HFFc6 (cell line): ENCODE results near the gene WIPF2. TPM values are rescaled to one million over a fixed set of nuclear protein-coding genes. Genes with fewer than 3 reads are reported as not detected.

ENCODE experiments used
- DNase-seq: peaks from one replicate; pipeline ENCODE4 v3.0.0-alpha.2; 2018
- H3K27ac Mint-ChIP-seq: 2 replicates; pipeline ENCODE4 v1.8.0; 2020; ENCODE audit warnings: mild to moderate bottlenecking, mixed read lengths
- H3K27me3 Mint-ChIP-seq: 2 replicates; pipeline ENCODE4 v1.8.0; 2021; ENCODE audit warnings: mild to moderate bottlenecking, moderate library complexity, mixed read lengths; ENCODE audit not compliant: insufficient read depth
- H3K36me3 Mint-ChIP-seq: 2 replicates; pipeline ENCODE4 v1.8.0; 2021; ENCODE audit warnings: low read depth, mixed read lengths
- H3K4me1 Mint-ChIP-seq: 2 replicates; pipeline ENCODE4 v1.8.0; 2020; ENCODE audit warnings: low read depth, mixed read lengths
- H3K4me3 Mint-ChIP-seq: 2 replicates; pipeline ENCODE4 v1.8.0; 2020; ENCODE audit warnings: mild to moderate bottlenecking, moderate library complexity, mixed read lengths
- H3K9me3 Mint-ChIP-seq: 2 replicates; pipeline ENCODE4 v1.8.0; 2020; ENCODE audit warnings: mild to moderate bottlenecking, mixed read lengths
- CTCF ChIP-seq: fragments of 200-600 bp; sonication (generic); IDR thresholded peaks from 2 replicates; pipeline ENCODE4 v1.5.0; 2021; ENCODE audit warnings: antibody characterized with exemption, mild to moderate bottlenecking
- total RNA-seq, 6 experiments: library from RNA; stranded (reverse); fragmentation: NEBNext Ultra II Directional; extraction: Animal tissue kit (Norgen Biotek cat#: 25700); gene quantifications; 2 replicates in 1 of 6; 3 replicates in 5 of 6; pipeline ENCODE4 v1.2.3, GENCODE V29; 2021

Gene WIPF2
- total RNA-seq, 6 experiments from 2014 or later, result 24.8 to 33.5 (median 29.8) TPM

- TF ChIP-seq CTCF, result no peak
- 0 out of 2 replicates have a peak, but pooled peaks cover 8% of the 10 kb centered on the region for H3K36me3 Mint-ChIP-seq
- peak overlapping the region; percentile 98 for H3K4me3 Mint-ChIP-seq
- H3K27ac Mint-ChIP-seq, result peak overlapping the region; percentile 100
- no peak for DNase-seq
- peaks cover 74% of the 10 kb centered on the region for H3K4me1 Mint-ChIP-seq
- H3K27me3 Mint-ChIP-seq, result no peaks in the 10 kb centered on the region
- H3K9me3 Mint-ChIP-seq, result no peaks in the 10 kb centered on the region
Observed at GRCh38 chr17:40321524-40321929, 102.4 kb downstream of the WIPF2 start.

GRCh38 chr17:40321961-40322357, 102.9 kb downstream of the WIPF2 start:
- H3K27me3 Mint-ChIP-seq, result no peaks in the 10 kb centered on the region
- TF ChIP-seq CTCF, result no peak
- peaks cover 77% of the 10 kb centered on the region for H3K4me1 Mint-ChIP-seq
- H3K4me3 Mint-ChIP-seq, result peak overlapping the region; percentile 98
- no peak for DNase-seq
- no peaks in the 10 kb centered on the region for H3K9me3 Mint-ChIP-seq
- peak overlapping the region; percentile 100 for H3K27ac Mint-ChIP-seq
- H3K36me3 Mint-ChIP-seq, result 0 out of 2 replicates have a peak, but pooled peaks cover 8% of the 10 kb centered on the region

GRCh38 chr17:40322358-40323315, 103.5 kb downstream of the WIPF2 start:
- Mint-ChIP-seq H3K4me1 (peaks cover 83% of the 10 kb centered on the region), H3K4me3 (peak overlapping the region; percentile 98), H3K9me3 (no peaks in the 10 kb centered on the region), H3K36me3 (0 out of 2 replicates have a peak, but pooled peaks cover 8% of the 10 kb centered on the region), H3K27ac (peak overlapping the region; percentile 100), H3K27me3 (peaks cover 1% of the 10 kb centered on the region; the same call in 1 of the 2 replicates)
- no peak for TF ChIP-seq CTCF
- peak; percentile 87 for DNase-seq

DNA sequence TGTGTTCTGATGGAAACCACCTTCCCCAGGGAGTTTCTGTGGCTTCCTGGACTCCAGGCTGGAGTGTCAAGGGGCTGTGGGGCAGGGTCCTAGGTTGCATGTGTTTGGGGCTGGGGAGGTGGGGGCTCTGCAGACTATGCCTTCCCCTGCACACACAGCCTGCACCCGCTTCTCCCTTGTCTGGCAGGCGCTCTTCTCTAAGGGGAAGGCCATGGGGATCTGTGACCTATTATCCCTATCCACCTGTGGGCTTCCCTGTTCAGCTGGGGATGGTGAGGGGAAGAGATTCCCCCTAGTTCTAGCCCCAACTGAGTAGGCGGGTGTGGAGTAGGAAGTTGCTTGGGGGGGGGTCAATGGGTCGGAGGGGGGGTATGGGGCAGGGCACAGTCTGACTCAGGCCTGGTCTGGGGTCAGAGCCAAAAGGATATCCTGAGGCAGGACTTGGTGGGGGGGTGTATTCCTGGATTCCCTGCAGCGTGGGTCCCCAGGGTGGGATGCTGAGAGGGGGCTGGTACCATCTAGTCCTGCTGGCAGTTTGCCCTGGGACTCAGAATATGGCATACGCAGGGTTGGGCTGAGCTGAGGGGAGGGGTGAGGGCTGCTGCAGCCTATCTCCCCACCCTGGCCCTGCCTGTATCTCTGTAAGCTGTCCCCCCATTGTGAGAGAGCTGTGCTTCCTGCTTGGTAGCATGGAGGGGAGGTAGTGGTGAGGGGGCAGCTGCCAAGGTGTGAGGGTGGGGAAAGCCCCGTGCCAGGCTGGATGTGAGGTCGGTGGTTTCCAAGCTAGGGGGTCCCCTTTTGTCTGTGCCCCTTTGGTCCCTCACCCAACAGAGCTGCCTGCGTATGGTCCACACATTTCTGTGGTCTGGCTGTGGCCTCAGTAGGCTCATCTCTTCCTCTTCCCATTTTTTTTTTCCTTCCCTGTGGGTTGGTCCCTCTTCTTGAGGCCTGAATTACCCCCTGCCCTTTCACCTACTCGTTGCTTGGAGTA, 104.6 kb downstream of the WIPF2 start:
- H3K27me3 Mint-ChIP-seq, result peaks cover 1% of the 10 kb centered on the region; the same call in 1 of the 2 replicates
- H3K4me1 Mint-ChIP-seq, result peaks cover 89% of the 10 kb centered on the region
- TF ChIP-seq CTCF, result no peak
- H3K27ac Mint-ChIP-seq, result peak overlapping the region; percentile 100
- H3K4me3 Mint-ChIP-seq, result peak overlapping the region; percentile 98
- H3K36me3 Mint-ChIP-seq, result 0 out of 2 replicates have a peak, but pooled peaks cover 5% of the 10 kb centered on the region
- no peaks in the 10 kb centered on the region for H3K9me3 Mint-ChIP-seq
- DNase-seq, result no peak
